OCI-M1 (cell line): ENCODE data around the gene FGF6.
"Not testable (repeated sequence)": the region's sequence is repeated elsewhere in the genome, so short reads cannot be mapped to it uniquely, and the experiment has no call there.

ENCODE experiments used
- DNase-seq: peaks from one replicate; lab custom pipeline; 2025; lab: John Stamatoyannopoulos, UW

The FGF6 gene

GRCh38 chr12:4418913-4419312, 26.7 kb downstream of the FGF6 start:
- DNase-seq: no peak

GRCh38 chr12:4417936-4418335, 27.7 kb downstream of the FGF6 start:
- DNase-seq: no peak

GRCh38 chr12:4417455-4417854, 28.2 kb downstream of the FGF6 start:
- DNase-seq: no peak

- DNase-seq: no peak
Observed at GRCh38 chr12:4416276-4416675, 29.3 kb downstream of the FGF6 start.

- DNase-seq: no peak
Observed at GRCh38 chr12:4412465-4412864, 33.1 kb downstream of the FGF6 start.

- DNase-seq: no peak
Observed at GRCh38 chr12:4412056-4412455, 33.6 kb downstream of the FGF6 start.

GRCh38 chr12:4407136-4407535, 38.5 kb downstream of the FGF6 start:
- DNase-seq: no peak

GRCh38 chr12:4404877-4405637, 40.6 kb downstream of the FGF6 start:
- not testable (repeated sequence) for DNase-seq

- no peak for DNase-seq
Observed at GRCh38 chr12:4402996-4403395, 42.6 kb downstream of the FGF6 start.

GRCh38 chr12:4401117-4401516, 44.5 kb downstream of the FGF6 start:
- no peak for DNase-seq

- no peak for DNase-seq
Observed at GRCh38 chr12:4395818-4396217, 49.8 kb downstream of the FGF6 start.

- DNase-seq: no peak
Observed at GRCh38 chr12:4393211-4393610, 52.4 kb downstream of the FGF6 start.

GRCh38 chr12:4392223-4392742, 53.3 kb downstream of the FGF6 start:
- DNase-seq: no peak

- peak; percentile 86 for DNase-seq
Observed at GRCh38 chr12:4388662-4389061, 57.0 kb downstream of the FGF6 start.

GRCh38 chr12:4388032-4388431, 57.6 kb downstream of the FGF6 start:
- DNase-seq: no peak

GRCh38 chr12:4387607-4388006, 58.0 kb downstream of the FGF6 start:
- DNase-seq: no peak

GRCh38 chr12:4386801-4387200, 58.8 kb downstream of the FGF6 start:
- DNase-seq: no peak
